Suprapubic skin (tissue), 4 donors: ENCODE data around the gene LRP2BP.

Source experiments
- CTCF ChIP-seq, 2 donors: fragments of 200-600 bp in 1 of 2; fragments of 450-650 bp in 1 of 2; sonication (generic) in 1 of 2; IDR thresholded peaks; one replicate each; pipeline ENCODE4 v1.5.1; 2016 to 2019; ENCODE audit warnings: antibody characterized with exemption in 2 of 2, mild to moderate bottlenecking in 1 of 2, moderate library complexity in 1 of 2
- EP300 ChIP-seq: sonication (generic); formaldehyde crosslinking; IDR thresholded peaks from one replicate; pipeline ENCODE4 v1.6.1; 2017; ENCODE audit warnings: antibody characterized with exemption
- POLR2A ChIP-seq, 2 donors: fragments of 450-650 bp; IDR thresholded peaks; one replicate each; pipeline ENCODE4 v1.6.1; 2017; ENCODE audit warnings: antibody characterized with exemption in 2 of 2, mild to moderate bottlenecking in 2 of 2, moderate library complexity in 2 of 2
- POLR2AphosphoS5 ChIP-seq, 3 donors: sonication (generic); formaldehyde crosslinking; IDR thresholded peaks; one replicate each; pipeline ENCODE4 v1.6.1; 2017; ENCODE audit warnings: antibody characterized with exemption in 3 of 3

- no peak for TF ChIP-seq CTCF (IDR thresholded peaks at IDR 0.05)
- no peak for TF ChIP-seq POLR2A (IDR thresholded peaks at IDR 0.05)
- no peak for TF ChIP-seq EP300
- TF ChIP-seq POLR2AphosphoS5 (IDR thresholded peaks at IDR 0.05): no peak
Measured at GRCh38 chr4:185398618-185399017, 2.9 kb upstream of the LRP2BP start.
